HepG2 (cell line): ENCODE measurements around the gene EFNA3. TPM values are rescaled to one million over a fixed set of nuclear protein-coding genes. Genes with fewer than 3 reads are reported as not detected.

Experiments used
- ARID4A ChIP-seq: sonication (generic); formaldehyde crosslinking; IDR thresholded peaks from 2 replicates; pipeline ENCODE4 v1.5.0; 2020; ENCODE audit warnings: mild to moderate bottlenecking, missing genetic modification reagents, borderline replicate concordance
- HIC2 ChIP-seq: sonication (generic); formaldehyde crosslinking; IDR thresholded peaks from 2 replicates; pipeline ENCODE4 v1.9.0; 2022; ENCODE audit warnings: low read depth, missing genetic modification reagents
- MTA3 ChIP-seq: sonication (generic); formaldehyde crosslinking; IDR thresholded peaks from 2 replicates; pipeline ENCODE4 v1.4.0; 2020; ENCODE audit warnings: missing genetic modification reagents
- NFATC3 ChIP-seq: sonication (generic); formaldehyde crosslinking; IDR thresholded peaks from 2 replicates; pipeline ENCODE4 v1.5.1; 2020; ENCODE audit warnings: mild to moderate bottlenecking, missing genetic modification reagents
- NR3C1 ChIP-seq: sonication (generic); formaldehyde crosslinking; IDR thresholded peaks from 2 replicates; pipeline ENCODE4 v1.4.0; 2020; ENCODE audit warnings: missing genetic modification reagents
- REST ChIP-seq, 2 experiments: IDR thresholded peaks; 2 replicates each; pipeline ENCODE4 v1.6.1; 2011 to 2012; ENCODE audit warnings: low read length in 2 of 2, borderline replicate concordance in 1 of 2, low read depth in 1 of 2, mild to moderate bottlenecking in 1 of 2, moderate library complexity in 1 of 2
- SMAD9 ChIP-seq: sonication (generic); formaldehyde crosslinking; IDR thresholded peaks from 2 replicates; pipeline ENCODE4 v1.5.1; 2020; ENCODE audit warnings: mild to moderate bottlenecking, missing genetic modification reagents
- ZNF121 ChIP-seq: sonication (generic); formaldehyde crosslinking; IDR thresholded peaks from 2 replicates; pipeline ENCODE4 v1.5.0; 2020; ENCODE audit warnings: mild to moderate bottlenecking, missing genetic modification reagents
- ZNF33A ChIP-seq: sonication (generic); formaldehyde crosslinking; IDR thresholded peaks from 2 replicates; pipeline ENCODE4 v1.5.1; 2020; ENCODE audit warnings: missing genetic modification reagents, mild to moderate bottlenecking, moderate library complexity, borderline replicate concordance
- ZNF678 ChIP-seq: sonication (generic); formaldehyde crosslinking; IDR thresholded peaks from 2 replicates; pipeline ENCODE4 v1.4.0; 2020; ENCODE audit warnings: mild to moderate bottlenecking, missing genetic modification reagents
- ZNF713 ChIP-seq: sonication (generic); formaldehyde crosslinking; IDR thresholded peaks from 2 replicates; pipeline ENCODE4 v1.4.0; 2020; ENCODE audit warnings: mild to moderate bottlenecking, missing genetic modification reagents
- ZNF768 ChIP-seq: sonication (generic); formaldehyde crosslinking; IDR thresholded peaks from 2 replicates; pipeline ENCODE4 v1.4.0; 2020; ENCODE audit warnings: missing genetic modification reagents
- ZZZ3 ChIP-seq: sonication (generic); formaldehyde crosslinking; IDR thresholded peaks from 2 replicates; pipeline ENCODE4 v1.4.0; 2020; ENCODE audit warnings: missing genetic modification reagents, mild to moderate bottlenecking, borderline replicate concordance
- polyA plus RNA-seq, 8 experiments: library from polyadenylated mRNA; depleted of rRNA in 3 of 8; stranded (reverse) in 7 of 8; unstranded in 1 of 8; fragments of >200 nt; fragmentation: Illumina TruSeq in 4 of 8; extraction: Trizol in 4 of 8; gene quantifications; 2 replicates each; pipeline versions ENCODE4 v1.2.1 to v1.2.3, GENCODE V29; 2011 to 2016; ENCODE audit warnings: low read depth in 4 of 8, missing spikeins in 1 of 8, mixed read lengths in 1 of 8; ENCODE audit not compliant: insufficient read depth in 1 of 8
- total RNA-seq, 5 experiments: library from RNA; depleted of rRNA; stranded (reverse); fragments of >200 nt; fragmentation: Illumina TruSeq; extraction: Trizol; gene quantifications; 2 replicates each; pipeline ENCODE4 v1.2.3, GENCODE V29; 2016; ENCODE audit warnings: low read depth in 1 of 5
- TF ChIP-seq, protein P1 (sequence below): IDR thresholded peaks from 2 replicates; pipeline ENCODE4 v1.4.0; 2020; ENCODE audit warnings: mild to moderate bottlenecking, missing genetic modification reagents
- TF ChIP-seq, protein P2 (sequence below): sonication (generic); formaldehyde crosslinking; IDR thresholded peaks from 2 replicates; pipeline ENCODE4 v1.8.1; 2023; ENCODE audit warnings: mild to moderate bottlenecking, moderate library complexity, missing genetic modification reagents

Gene EFNA3
- total and polyA plus RNA-seq, 2 of the 13 experiments (the other 11 are each of a cell fraction or from before 2014, with no cell fraction given): 1.0 to 5.7 TPM

GRCh38 chr1:155043793-155044192 lies 34.8 kb upstream of the EFNA3 start (continued):
- TF ChIP-seq ZNF33A (CRISPR knock-in tag): no peak
- no peak for TF ChIP-seq MTA3 (CRISPR knock-in tag)
- TF ChIP-seq, protein P1, sequence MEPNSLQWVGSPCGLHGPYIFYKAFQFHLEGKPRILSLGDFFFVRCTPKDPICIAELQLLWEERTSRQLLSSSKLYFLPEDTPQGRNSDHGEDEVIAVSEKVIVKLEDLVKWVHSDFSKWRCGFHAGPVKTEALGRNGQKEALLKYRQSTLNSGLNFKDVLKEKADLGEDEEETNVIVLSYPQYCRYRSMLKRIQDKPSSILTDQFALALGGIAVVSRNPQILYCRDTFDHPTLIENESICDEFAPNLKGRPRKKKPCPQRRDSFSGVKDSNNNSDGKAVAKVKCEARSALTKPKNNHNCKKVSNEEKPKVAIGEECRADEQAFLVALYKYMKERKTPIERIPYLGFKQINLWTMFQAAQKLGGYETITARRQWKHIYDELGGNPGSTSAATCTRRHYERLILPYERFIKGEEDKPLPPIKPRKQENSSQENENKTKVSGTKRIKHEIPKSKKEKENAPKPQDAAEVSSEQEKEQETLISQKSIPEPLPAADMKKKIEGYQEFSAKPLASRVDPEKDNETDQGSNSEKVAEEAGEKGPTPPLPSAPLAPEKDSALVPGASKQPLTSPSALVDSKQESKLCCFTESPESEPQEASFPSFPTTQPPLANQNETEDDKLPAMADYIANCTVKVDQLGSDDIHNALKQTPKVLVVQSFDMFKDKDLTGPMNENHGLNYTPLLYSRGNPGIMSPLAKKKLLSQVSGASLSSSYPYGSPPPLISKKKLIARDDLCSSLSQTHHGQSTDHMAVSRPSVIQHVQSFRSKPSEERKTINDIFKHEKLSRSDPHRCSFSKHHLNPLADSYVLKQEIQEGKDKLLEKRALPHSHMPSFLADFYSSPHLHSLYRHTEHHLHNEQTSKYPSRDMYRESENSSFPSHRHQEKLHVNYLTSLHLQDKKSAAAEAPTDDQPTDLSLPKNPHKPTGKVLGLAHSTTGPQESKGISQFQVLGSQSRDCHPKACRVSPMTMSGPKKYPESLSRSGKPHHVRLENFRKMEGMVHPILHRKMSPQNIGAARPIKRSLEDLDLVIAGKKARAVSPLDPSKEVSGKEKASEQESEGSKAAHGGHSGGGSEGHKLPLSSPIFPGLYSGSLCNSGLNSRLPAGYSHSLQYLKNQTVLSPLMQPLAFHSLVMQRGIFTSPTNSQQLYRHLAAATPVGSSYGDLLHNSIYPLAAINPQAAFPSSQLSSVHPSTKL: no peak
- TF ChIP-seq ARID4A (CRISPR knock-in tag): peak; percentile 6; the same call in 1 of the 2 replicates
- 0 out of 2 replicates have a peak, but pooled peaks have one; percentile 23 for TF ChIP-seq HIC2 (CRISPR knock-in tag)
- no peak for TF ChIP-seq SMAD9 (CRISPR knock-in tag)
- TF ChIP-seq NR3C1: no peak
- no peak for TF ChIP-seq ZNF713 (CRISPR knock-in tag)
- TF ChIP-seq REST (IDR thresholded peaks at IDR 0.05; ENCODE audit: borderline replicate concordance in 1 of 2, low read depth in 1 of 2, low read length in 2 of 2): no peak
- TF ChIP-seq ZNF121 (CRISPR knock-in tag): peak; percentile 59; the same call in 1 of the 2 replicates
- no peak for TF ChIP-seq ZZZ3 (CRISPR knock-in tag)
- TF ChIP-seq NFATC3 (CRISPR knock-in tag): no peak
- TF ChIP-seq ZNF768 (CRISPR knock-in tag): peak; percentile 76
- TF ChIP-seq, protein P2, sequence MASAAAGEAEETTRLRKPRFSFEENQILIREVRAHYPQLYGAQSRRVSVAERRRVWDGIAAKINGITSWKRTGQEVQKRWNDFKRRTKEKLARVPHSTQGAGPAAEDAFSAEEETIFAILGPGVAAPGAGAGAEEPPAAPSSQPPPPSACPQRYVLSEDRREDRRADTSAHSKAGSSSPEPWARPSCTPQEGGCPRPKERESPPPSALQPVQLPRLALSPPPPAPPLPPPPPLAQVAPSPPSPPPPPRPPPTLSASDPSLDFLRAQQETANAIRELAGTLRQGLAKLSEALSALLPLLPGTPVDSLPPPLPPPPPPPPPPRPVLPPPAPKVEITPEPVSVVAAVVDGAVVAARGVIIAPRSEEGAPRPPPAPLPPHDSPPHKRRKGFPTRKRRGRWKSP (CRISPR knock-in tag): 0 out of 2 replicates have a peak, but pooled peaks have one; percentile 11
- TF ChIP-seq ZNF678: no peak
